WTC11 (cell line): ENCODE measurements around the gene NDUFC2. TPM values are rescaled to one million over a fixed set of nuclear protein-coding genes. Genes with fewer than 3 reads are reported as not detected.

Experiments used
- ATAC-seq: fragments of 200-7000 bp; cut with Tn5 transposase; 2 replicates; pipeline ENCODE4 v1.10.0; 2021; ENCODE audit warnings: mild to moderate bottlenecking, moderate library complexity
- Bru-seq: library from RNA; stranded (reverse); fragments of 400-500 nt; gene quantifications from one replicate; lab custom pipeline; 2021; lab: Mats Ljungman, UMichigan
- CTCF ChIA-PET: fragments of 300-600 bp; sonication (Branson Sonifier 250); formaldehyde crosslinking; loops from one replicate; lab custom pipeline; 2021; ENCODE audit warnings: antibody characterized with exemption; lab: Charles Lee
- POLR2A ChIA-PET: fragments of 350-600 bp; sonication (Branson Sonifier 250); formaldehyde crosslinking; loops from one replicate; lab custom pipeline; 2021; ENCODE audit warnings: antibody characterized with exemption; lab: Charles Lee
- DNase-seq: peaks from one replicate; pipeline ENCODE4 v3.0.0; 2021; ENCODE audit warnings: low spot score
- H3K27ac Mint-ChIP-seq: 2 replicates; pipeline ENCODE4 v1.8.0; 2021; ENCODE audit warnings: mixed read lengths
- H3K27me3 Mint-ChIP-seq: 2 replicates; pipeline ENCODE4 v1.8.0; 2021; ENCODE audit warnings: low read depth, mild to moderate bottlenecking, moderate library complexity, mixed read lengths
- H3K36me3 Mint-ChIP-seq: 2 replicates; pipeline ENCODE4 v1.8.0; 2021; ENCODE audit warnings: mixed read lengths
- H3K4me1 Mint-ChIP-seq: 2 replicates; pipeline ENCODE4 v1.8.0; 2022; ENCODE audit warnings: mixed read lengths
- H3K4me3 Mint-ChIP-seq: 2 replicates; pipeline ENCODE4 v1.8.0; 2021; ENCODE audit warnings: mild to moderate bottlenecking, moderate library complexity, mixed read lengths
- H3K9me3 Mint-ChIP-seq: 2 replicates; pipeline ENCODE4 v1.8.0; 2021; ENCODE audit warnings: mixed read lengths
- ATF1 ChIP-seq: sonication (generic); formaldehyde crosslinking; IDR thresholded peaks from 2 replicates; pipeline ENCODE4 v1.8.1; 2023; ENCODE audit warnings: mild to moderate bottlenecking, moderate library complexity, missing genetic modification reagents
- NFYB ChIP-seq: sonication (generic); formaldehyde crosslinking; conservative IDR thresholded peaks from 2 replicates; pipeline ENCODE4 v1.8.0; 2022; ENCODE audit warnings: low read depth, missing genetic modification reagents
- PRRX2 ChIP-seq: fragments of 250-450 bp; sonication (Bioruptor Pico); IDR thresholded peaks from 2 replicates; pipeline ENCODE4 v1.8.0; 2021; ENCODE audit warnings: mild to moderate bottlenecking
- SMAD3 ChIP-seq: sonication (generic); formaldehyde crosslinking; IDR thresholded peaks from 2 replicates; pipeline ENCODE4 v1.8.0; 2022; ENCODE audit warnings: missing genetic modification reagents, mild to moderate bottlenecking, borderline replicate concordance
- TCF7 ChIP-seq: sonication (generic); formaldehyde crosslinking; IDR thresholded peaks from 2 replicates; pipeline ENCODE4 v1.8.0; 2022; ENCODE audit warnings: mild to moderate bottlenecking, low read depth, missing genetic modification reagents, moderate library complexity
- TEAD4 ChIP-seq: sonication (generic); formaldehyde crosslinking; IDR thresholded peaks from 2 replicates; pipeline ENCODE4 v1.8.0; 2022; ENCODE audit warnings: mild to moderate bottlenecking, missing genetic modification reagents
- ZNF232 ChIP-seq: sonication (generic); formaldehyde crosslinking; IDR thresholded peaks from 2 replicates; pipeline ENCODE4 v1.8.0; 2022; ENCODE audit warnings: mild to moderate bottlenecking, missing genetic modification reagents
- ZNF423 ChIP-seq: fragments of 250-450 bp; sonication (Bioruptor Pico); IDR thresholded peaks from 2 replicates; pipeline ENCODE4 v2.1.2; 2022; ENCODE audit warnings: mild to moderate bottlenecking, moderate library complexity
- long read RNA-seq, 3 experiments: library from RNA in 1 of 3; library from capped mRNA in 1 of 3; library from polyadenylated mRNA in 1 of 3; unstranded in 2 of 3; stranded (forward) in 1 of 3; transcript quantifications; one replicate each; pipeline ENCODE4 v2.0.0, GENCODE V29; 2021
- total RNA-seq: library from RNA; stranded (reverse); gene quantifications from 3 replicates; pipeline ENCODE4 v1.2.3, GENCODE V29; 2021
- TF ChIP-seq, protein P1 (sequence below): sonication (generic); formaldehyde crosslinking; IDR thresholded peaks from 2 replicates; pipeline ENCODE4 v1.8.1; 2022; ENCODE audit warnings: low read depth, missing genetic modification reagents, borderline replicate concordance
- TF ChIP-seq, protein P2 (sequence below): sonication (generic); formaldehyde crosslinking; conservative IDR thresholded peaks from 2 replicates; pipeline ENCODE4 v1.8.1; 2023; ENCODE audit warnings: mild to moderate bottlenecking, low read depth, missing genetic modification reagents, moderate library complexity
- TF ChIP-seq, protein P3 (sequence below): sonication (generic); formaldehyde crosslinking; conservative IDR thresholded peaks from 2 replicates; pipeline ENCODE4 v1.8.1; 2022; ENCODE audit warnings: mild to moderate bottlenecking, missing genetic modification reagents
- TF ChIP-seq, protein P4 (sequence below): fragments of 250-450 bp; sonication (Bioruptor Pico); IDR thresholded peaks from 2 replicates; pipeline ENCODE4 v1.9.0; 2021; ENCODE audit warnings: mild to moderate bottlenecking, borderline replicate concordance
- TF ChIP-seq, protein P5 (sequence below): sonication (generic); formaldehyde crosslinking; IDR thresholded peaks from 2 replicates; pipeline ENCODE4 v1.8.1; 2023; ENCODE audit warnings: mild to moderate bottlenecking, missing genetic modification reagents
- TF ChIP-seq, protein P6 (sequence below): sonication (generic); formaldehyde crosslinking; IDR thresholded peaks from 2 replicates; pipeline ENCODE4 v1.8.1; 2022; ENCODE audit warnings: missing genetic modification reagents, borderline replicate concordance
- TF ChIP-seq, protein P7 (sequence below): sonication (generic); formaldehyde crosslinking; IDR thresholded peaks from 2 replicates; pipeline ENCODE4 v1.8.1; 2022; ENCODE audit warnings: mild to moderate bottlenecking, moderate library complexity, missing genetic modification reagents
- TF ChIP-seq, protein P8 (sequence below): sonication (generic); formaldehyde crosslinking; IDR thresholded peaks from 2 replicates; pipeline ENCODE4 v1.8.1; 2023; ENCODE audit warnings: mild to moderate bottlenecking, missing genetic modification reagents, borderline replicate concordance

Gene NDUFC2
- 195 to 216 TPM (median 215 TPM) in 3 replicates for total RNA-seq
- Bru-seq, nascent RNA: percentile 80 among the genes with signal in this experiment
- long read RNA-seq, experiment 1, transcript NDUFC2-201 (3 exons, 2,518 nt): major isoform, 269 of 275 reads
- long read RNA-seq, experiment 1, partial matches to known transcripts: 4 of 275 reads
- long read RNA-seq, experiment 1, other reads (novel, unspliced or antisense): 2 of 275 reads
- long read RNA-seq, experiment 2, transcript NDUFC2-201 (3 exons, 2,518 nt): major isoform, 186 of 191 reads
- long read RNA-seq, experiment 2, partial matches to known transcripts: 3 of 191 reads
- long read RNA-seq, experiment 2, other reads (novel, unspliced or antisense): 2 of 191 reads
- long read RNA-seq, experiment 3, transcript NDUFC2-201 (3 exons, 2,518 nt): major isoform, 33 of 33 reads
- long read RNA-seq, experiment 3, partial matches to known transcripts: 0 of 33 reads
- long read RNA-seq, experiment 3, other reads (novel, unspliced or antisense): 0 of 33 reads

DNA sequence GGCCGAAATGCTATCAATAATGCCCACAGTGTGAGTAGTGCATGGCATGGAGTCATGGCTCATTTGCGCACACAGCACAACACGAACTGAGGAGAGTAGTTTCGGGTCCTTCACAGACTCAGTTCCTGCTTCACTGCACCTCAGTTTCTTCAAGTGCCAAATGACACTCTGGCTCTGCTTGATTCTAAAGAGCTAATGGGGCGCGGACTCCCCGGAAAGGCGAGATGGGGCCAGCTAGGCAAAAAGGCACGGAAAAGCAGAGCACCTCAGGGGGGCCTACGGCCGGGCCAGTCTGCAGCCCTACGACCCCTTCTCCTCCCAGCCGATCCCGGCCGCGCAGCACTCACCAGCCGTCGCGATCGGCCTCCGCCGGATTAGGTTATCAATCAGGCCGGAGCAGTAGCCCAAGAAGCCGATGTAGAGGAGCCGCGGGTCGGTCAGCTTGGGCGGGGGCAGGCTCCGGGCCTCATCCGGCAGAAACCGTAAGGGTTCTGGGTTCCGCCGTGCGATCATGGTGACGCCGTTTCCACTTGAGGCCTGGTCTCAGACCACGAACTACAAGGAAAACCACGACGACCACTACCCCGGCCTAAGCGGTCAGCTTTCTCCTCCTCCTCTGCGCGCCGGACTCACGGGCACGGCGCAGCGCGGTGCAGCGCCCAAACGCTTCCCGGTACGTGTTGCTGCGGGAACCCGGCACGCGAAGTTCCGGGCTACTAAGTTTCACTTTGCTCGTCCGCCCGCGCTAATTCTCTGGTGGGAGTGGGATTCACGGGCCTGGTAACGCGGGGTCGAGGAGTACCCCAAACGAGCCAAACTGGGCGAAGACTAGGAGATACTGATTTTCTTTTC, at the start of gene NDUFC2:
NDUFC2 (minus strand) TSS at position 631 of the 852 bp plus-strand sequence; CDS start at position 513, 118 bp downstream.
- ChIA-PET CTCF (interaction anchor here (0.8 to 2.1 kb wide), 6 partner anchors 33 to 485 kb away, joined by 3 to 7 read pairs (median 6); partner anchors contain the start of gene INTS4), POLR2A (interaction anchor here (0.6 kb wide), 1 partner anchor 85 kb away, joined by 3 read pairs; the partner anchor contains the start of gene INTS4)
- no peaks in the 10 kb centered on the region; the same call in 1 of the 2 replicates for H3K36me3 Mint-ChIP-seq
- peak; percentile 86 for ATAC-seq
- H3K9me3 Mint-ChIP-seq: no peaks in the 10 kb centered on the region
- H3K4me1 Mint-ChIP-seq: peaks cover 17% of the 10 kb centered on the region
- peak; percentile 69 for DNase-seq
- peak within 1 kb of the TSS; percentile 92 for H3K27ac Mint-ChIP-seq
- H3K4me3 Mint-ChIP-seq: peak within 1 kb of the TSS; percentile 91
- peaks cover 8% of the 10 kb centered on the region for H3K27me3 Mint-ChIP-seq
- TF ChIP-seq, protein P1, sequence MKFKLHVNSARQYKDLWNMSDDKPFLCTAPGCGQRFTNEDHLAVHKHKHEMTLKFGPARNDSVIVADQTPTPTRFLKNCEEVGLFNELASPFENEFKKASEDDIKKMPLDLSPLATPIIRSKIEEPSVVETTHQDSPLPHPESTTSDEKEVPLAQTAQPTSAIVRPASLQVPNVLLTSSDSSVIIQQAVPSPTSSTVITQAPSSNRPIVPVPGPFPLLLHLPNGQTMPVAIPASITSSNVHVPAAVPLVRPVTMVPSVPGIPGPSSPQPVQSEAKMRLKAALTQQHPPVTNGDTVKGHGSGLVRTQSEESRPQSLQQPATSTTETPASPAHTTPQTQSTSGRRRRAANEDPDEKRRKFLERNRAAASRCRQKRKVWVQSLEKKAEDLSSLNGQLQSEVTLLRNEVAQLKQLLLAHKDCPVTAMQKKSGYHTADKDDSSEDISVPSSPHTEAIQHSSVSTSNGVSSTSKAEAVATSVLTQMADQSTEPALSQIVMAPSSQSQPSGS: no peak
- TF ChIP-seq NFYB (CRISPR knock-in tag) (no peak), ATF1 (CRISPR knock-in tag) (0 out of 2 replicates have a peak, but pooled peaks have one; percentile 62), TEAD4 (CRISPR knock-in tag) (peak; percentile 10; the same call in 1 of the 2 replicates), SMAD3 (peak; percentile 55; the same call in 1 of the 2 replicates), ZNF232 (CRISPR knock-in tag) (no peak), TCF7 (CRISPR knock-in tag) (0 out of 2 replicates have a peak, but pooled peaks have one; percentile 49), PRRX2 (CRISPR knock-in tag) (no peak), ZNF423 (no peak)
- TF ChIP-seq, protein P2, sequence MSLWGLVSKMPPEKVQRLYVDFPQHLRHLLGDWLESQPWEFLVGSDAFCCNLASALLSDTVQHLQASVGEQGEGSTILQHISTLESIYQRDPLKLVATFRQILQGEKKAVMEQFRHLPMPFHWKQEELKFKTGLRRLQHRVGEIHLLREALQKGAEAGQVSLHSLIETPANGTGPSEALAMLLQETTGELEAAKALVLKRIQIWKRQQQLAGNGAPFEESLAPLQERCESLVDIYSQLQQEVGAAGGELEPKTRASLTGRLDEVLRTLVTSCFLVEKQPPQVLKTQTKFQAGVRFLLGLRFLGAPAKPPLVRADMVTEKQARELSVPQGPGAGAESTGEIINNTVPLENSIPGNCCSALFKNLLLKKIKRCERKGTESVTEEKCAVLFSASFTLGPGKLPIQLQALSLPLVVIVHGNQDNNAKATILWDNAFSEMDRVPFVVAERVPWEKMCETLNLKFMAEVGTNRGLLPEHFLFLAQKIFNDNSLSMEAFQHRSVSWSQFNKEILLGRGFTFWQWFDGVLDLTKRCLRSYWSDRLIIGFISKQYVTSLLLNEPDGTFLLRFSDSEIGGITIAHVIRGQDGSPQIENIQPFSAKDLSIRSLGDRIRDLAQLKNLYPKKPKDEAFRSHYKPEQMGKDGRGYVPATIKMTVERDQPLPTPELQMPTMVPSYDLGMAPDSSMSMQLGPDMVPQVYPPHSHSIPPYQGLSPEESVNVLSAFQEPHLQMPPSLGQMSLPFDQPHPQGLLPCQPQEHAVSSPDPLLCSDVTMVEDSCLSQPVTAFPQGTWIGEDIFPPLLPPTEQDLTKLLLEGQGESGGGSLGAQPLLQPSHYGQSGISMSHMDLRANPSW (CRISPR knock-in tag): no peak
- TF ChIP-seq, protein P3, sequence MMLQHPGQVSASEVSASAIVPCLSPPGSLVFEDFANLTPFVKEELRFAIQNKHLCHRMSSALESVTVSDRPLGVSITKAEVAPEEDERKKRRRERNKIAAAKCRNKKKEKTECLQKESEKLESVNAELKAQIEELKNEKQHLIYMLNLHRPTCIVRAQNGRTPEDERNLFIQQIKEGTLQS (CRISPR knock-in tag): no peak
- TF ChIP-seq, protein P4, sequence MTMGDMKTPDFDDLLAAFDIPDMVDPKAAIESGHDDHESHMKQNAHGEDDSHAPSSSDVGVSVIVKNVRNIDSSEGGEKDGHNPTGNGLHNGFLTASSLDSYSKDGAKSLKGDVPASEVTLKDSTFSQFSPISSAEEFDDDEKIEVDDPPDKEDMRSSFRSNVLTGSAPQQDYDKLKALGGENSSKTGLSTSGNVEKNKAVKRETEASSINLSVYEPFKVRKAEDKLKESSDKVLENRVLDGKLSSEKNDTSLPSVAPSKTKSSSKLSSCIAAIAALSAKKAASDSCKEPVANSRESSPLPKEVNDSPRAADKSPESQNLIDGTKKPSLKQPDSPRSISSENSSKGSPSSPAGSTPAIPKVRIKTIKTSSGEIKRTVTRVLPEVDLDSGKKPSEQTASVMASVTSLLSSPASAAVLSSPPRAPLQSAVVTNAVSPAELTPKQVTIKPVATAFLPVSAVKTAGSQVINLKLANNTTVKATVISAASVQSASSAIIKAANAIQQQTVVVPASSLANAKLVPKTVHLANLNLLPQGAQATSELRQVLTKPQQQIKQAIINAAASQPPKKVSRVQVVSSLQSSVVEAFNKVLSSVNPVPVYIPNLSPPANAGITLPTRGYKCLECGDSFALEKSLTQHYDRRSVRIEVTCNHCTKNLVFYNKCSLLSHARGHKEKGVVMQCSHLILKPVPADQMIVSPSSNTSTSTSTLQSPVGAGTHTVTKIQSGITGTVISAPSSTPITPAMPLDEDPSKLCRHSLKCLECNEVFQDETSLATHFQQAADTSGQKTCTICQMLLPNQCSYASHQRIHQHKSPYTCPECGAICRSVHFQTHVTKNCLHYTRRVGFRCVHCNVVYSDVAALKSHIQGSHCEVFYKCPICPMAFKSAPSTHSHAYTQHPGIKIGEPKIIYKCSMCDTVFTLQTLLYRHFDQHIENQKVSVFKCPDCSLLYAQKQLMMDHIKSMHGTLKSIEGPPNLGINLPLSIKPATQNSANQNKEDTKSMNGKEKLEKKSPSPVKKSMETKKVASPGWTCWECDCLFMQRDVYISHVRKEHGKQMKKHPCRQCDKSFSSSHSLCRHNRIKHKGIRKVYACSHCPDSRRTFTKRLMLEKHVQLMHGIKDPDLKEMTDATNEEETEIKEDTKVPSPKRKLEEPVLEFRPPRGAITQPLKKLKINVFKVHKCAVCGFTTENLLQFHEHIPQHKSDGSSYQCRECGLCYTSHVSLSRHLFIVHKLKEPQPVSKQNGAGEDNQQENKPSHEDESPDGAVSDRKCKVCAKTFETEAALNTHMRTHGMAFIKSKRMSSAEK (CRISPR knock-in tag): no peak
- TF ChIP-seq, protein P5, sequence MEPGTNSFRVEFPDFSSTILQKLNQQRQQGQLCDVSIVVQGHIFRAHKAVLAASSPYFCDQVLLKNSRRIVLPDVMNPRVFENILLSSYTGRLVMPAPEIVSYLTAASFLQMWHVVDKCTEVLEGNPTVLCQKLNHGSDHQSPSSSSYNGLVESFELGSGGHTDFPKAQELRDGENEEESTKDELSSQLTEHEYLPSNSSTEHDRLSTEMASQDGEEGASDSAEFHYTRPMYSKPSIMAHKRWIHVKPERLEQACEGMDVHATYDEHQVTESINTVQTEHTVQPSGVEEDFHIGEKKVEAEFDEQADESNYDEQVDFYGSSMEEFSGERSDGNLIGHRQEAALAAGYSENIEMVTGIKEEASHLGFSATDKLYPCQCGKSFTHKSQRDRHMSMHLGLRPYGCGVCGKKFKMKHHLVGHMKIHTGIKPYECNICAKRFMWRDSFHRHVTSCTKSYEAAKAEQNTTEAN (CRISPR knock-in tag): no peak
- TF ChIP-seq, protein P6, sequence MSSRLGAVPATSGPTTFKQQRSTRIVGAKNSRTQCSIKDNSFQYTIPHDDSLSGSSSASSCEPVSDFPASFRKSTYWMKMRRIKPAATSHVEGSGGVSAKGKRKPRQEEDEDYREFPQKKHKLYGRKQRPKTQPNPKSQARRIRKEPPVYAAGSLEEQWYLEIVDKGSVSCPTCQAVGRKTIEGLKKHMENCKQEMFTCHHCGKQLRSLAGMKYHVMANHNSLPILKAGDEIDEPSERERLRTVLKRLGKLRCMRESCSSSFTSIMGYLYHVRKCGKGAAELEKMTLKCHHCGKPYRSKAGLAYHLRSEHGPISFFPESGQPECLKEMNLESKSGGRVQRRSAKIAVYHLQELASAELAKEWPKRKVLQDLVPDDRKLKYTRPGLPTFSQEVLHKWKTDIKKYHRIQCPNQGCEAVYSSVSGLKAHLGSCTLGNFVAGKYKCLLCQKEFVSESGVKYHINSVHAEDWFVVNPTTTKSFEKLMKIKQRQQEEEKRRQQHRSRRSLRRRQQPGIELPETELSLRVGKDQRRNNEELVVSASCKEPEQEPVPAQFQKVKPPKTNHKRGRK (CRISPR knock-in tag): no peak
- TF ChIP-seq, protein P7, sequence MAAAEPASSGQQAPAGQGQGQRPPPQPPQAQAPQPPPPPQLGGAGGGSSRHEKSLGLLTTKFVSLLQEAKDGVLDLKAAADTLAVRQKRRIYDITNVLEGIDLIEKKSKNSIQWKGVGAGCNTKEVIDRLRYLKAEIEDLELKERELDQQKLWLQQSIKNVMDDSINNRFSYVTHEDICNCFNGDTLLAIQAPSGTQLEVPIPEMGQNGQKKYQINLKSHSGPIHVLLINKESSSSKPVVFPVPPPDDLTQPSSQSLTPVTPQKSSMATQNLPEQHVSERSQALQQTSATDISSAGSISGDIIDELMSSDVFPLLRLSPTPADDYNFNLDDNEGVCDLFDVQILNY: peak; percentile 76; the same call in 1 of the 2 replicates
- TF ChIP-seq, protein P8, sequence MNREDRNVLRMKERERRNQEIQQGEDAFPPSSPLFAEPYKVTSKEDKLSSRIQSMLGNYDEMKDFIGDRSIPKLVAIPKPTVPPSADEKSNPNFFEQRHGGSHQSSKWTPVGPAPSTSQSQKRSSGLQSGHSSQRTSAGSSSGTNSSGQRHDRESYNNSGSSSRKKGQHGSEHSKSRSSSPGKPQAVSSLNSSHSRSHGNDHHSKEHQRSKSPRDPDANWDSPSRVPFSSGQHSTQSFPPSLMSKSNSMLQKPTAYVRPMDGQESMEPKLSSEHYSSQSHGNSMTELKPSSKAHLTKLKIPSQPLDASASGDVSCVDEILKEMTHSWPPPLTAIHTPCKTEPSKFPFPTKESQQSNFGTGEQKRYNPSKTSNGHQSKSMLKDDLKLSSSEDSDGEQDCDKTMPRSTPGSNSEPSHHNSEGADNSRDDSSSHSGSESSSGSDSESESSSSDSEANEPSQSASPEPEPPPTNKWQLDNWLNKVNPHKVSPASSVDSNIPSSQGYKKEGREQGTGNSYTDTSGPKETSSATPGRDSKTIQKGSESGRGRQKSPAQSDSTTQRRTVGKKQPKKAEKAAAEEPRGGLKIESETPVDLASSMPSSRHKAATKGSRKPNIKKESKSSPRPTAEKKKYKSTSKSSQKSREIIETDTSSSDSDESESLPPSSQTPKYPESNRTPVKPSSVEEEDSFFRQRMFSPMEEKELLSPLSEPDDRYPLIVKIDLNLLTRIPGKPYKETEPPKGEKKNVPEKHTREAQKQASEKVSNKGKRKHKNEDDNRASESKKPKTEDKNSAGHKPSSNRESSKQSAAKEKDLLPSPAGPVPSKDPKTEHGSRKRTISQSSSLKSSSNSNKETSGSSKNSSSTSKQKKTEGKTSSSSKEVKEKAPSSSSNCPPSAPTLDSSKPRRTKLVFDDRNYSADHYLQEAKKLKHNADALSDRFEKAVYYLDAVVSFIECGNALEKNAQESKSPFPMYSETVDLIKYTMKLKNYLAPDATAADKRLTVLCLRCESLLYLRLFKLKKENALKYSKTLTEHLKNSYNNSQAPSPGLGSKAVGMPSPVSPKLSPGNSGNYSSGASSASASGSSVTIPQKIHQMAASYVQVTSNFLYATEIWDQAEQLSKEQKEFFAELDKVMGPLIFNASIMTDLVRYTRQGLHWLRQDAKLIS: no peak
